Stomach smooth muscle (tissue), 2 donors: Measurements from ENCODE around the gene DNMT3A.

Experiments used
- H3K27ac ChIP-seq: one replicate; pipeline ENCODE4 v1.7.0; 2013; ENCODE audit warnings: mild to moderate bottlenecking, low read length, inconsistent platforms
- H3K27me3 ChIP-seq, 2 donors: one replicate each; pipeline ENCODE4 v1.7.0; 2013; ENCODE audit warnings: low read length in 2 of 2; ENCODE audit not compliant: insufficient read depth in 2 of 2, control insufficient read depth in 1 of 2
- H3K36me3 ChIP-seq, 2 donors: one replicate each; pipeline ENCODE4 v1.7.0; 2013; ENCODE audit warnings: low read length in 2 of 2; ENCODE audit not compliant: control insufficient read depth in 2 of 2, insufficient read depth in 2 of 2
- H3K4me1 ChIP-seq: one replicate; pipeline ENCODE4 v1.7.0; 2013; ENCODE audit warnings: low read length; ENCODE audit not compliant: control insufficient read depth, insufficient read depth
- H3K4me3 ChIP-seq, 2 donors: one replicate each; pipeline ENCODE4 v1.7.0; 2013; ENCODE audit warnings: low read length in 2 of 2
- H3K9ac ChIP-seq, 2 donors: one replicate each; pipeline ENCODE4 v1.7.0; 2013; ENCODE audit warnings: low read length in 2 of 2, mild to moderate bottlenecking in 1 of 2
- H3K9me3 ChIP-seq, 2 donors: one replicate each; pipeline ENCODE4 v1.7.0; 2013; ENCODE audit warnings: low read length in 2 of 2; ENCODE audit not compliant: control insufficient read depth in 2 of 2
- donor health status: healthy.
- donor health status: Pancreatic carcinoma.

The DNMT3A gene

DNA sequence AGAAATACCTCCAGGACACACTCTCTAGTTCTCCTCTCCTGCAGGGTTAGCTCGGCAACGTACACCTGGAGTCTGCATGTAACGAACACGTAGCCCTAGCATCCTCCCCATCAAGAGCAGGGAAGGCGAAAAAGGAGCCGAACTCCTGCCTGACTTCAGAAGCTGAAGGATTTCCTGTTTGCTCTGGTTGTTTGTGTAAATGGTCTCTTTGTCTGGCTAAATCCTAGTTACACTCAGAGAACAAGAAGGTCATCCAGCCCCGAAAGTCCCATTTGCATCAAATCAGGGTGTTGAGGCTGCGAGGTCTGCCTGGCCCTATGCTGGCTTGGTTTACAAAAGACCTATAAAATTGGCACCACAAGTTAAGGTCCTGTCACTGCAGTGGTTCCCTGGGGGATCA lies 107.0 kb downstream of the DNMT3A start:
- H3K36me3 ChIP-seq, result peaks cover 46 to 57% of the 10 kb centered on the region in 2 donors
- no peak overlapping the region for H3K9ac ChIP-seq
- H3K27ac ChIP-seq, result no peak overlapping the region
- H3K27me3 ChIP-seq, result no peaks in the 10 kb centered on the region
- peaks cover 7% of the 10 kb centered on the region for H3K4me1 ChIP-seq
- no peak overlapping the region for H3K4me3 ChIP-seq
- no peaks in the 10 kb centered on the region for H3K9me3 ChIP-seq

DNA sequence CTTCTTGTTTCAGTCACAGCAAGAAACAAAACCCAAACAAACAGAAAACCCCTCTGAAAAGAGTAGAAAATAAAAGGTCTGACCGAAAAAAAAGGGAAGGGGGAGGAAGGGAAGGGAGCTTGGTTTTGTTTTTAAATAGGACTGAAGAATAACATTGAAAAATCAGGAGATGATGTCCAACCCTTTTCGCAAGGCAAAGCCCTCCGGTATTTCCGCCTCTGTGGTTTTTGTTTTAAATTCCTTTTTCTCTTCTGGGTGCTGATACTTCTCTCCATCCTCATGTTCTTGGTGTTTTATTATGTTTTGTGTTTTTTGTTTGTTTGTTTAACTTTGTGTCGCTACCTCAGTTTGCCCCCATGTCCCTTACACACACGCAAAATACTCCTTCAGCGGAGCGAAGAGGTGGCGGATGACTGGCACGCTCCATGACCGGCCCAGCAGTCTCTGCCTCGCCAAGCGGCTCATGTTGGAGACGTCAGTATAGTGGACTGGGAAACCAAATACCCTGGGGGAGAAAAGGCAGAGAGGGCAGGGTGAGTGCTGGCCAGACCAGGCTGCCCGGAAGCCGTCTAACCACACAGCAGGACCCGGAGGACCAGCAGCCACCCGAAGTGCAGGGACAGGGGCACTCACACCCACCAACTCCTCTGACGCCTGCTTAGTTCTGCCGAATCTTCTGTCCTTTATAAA lies 107.7 kb downstream of the DNMT3A start:
- Histone ChIP-seq H3K4me3 (no peak overlapping the region), H3K27ac (no peak overlapping the region), H3K27me3 (no peaks in the 10 kb centered on the region), H3K4me1 (peaks cover 14% of the 10 kb centered on the region), H3K36me3 (peaks cover 39 to 50% of the 10 kb centered on the region in 2 donors), H3K9ac (no peak overlapping the region), H3K9me3 (no peaks in the 10 kb centered on the region)

DNA sequence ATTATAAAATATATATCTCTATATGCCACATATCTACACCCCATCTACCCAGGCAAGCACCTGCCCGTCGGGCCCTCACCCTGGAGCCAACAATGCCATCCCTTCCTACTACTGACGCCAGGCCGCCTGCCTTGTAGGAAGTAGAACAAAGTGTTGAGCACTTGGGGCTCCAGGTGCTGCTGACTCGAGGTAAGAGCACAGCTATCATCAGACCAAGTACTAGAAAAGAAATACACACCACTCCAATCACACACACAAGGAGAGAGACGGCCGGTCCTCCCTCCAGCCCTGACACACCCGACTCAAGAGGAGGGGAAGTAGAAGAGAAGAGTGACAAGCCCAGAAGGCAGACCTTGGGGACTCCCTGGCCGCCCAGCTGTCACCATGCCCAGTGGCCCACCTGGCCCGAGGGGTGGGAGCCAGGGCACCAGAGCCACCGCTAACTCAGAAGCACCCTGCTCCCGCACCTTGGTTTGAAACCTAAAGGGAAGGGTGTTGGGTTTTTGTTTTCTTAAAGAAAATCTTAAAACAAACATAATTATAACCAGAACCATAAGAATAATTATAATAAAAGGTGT lies 109.4 kb downstream of the DNMT3A start:
- no peak overlapping the region for H3K9ac ChIP-seq
- H3K36me3 ChIP-seq, result peaks cover 26 to 39% of the 10 kb centered on the region in 2 donors
- H3K27me3 ChIP-seq, result no peaks in the 10 kb centered on the region
- no peaks in the 10 kb centered on the region for H3K9me3 ChIP-seq
- no peak overlapping the region for H3K27ac ChIP-seq
- no peak overlapping the region for H3K4me3 ChIP-seq
- peaks cover 19% of the 10 kb centered on the region for H3K4me1 ChIP-seq

- Histone ChIP-seq H3K4me1 (peaks cover 19% of the 10 kb centered on the region), H3K27ac (peak overlapping the region; percentile 31), H3K36me3 (peaks cover 18 to 29% of the 10 kb centered on the region in 2 donors)
Measured at GRCh38 chr2:25230948-25231311, 110.8 kb downstream of the DNMT3A start.

DNA sequence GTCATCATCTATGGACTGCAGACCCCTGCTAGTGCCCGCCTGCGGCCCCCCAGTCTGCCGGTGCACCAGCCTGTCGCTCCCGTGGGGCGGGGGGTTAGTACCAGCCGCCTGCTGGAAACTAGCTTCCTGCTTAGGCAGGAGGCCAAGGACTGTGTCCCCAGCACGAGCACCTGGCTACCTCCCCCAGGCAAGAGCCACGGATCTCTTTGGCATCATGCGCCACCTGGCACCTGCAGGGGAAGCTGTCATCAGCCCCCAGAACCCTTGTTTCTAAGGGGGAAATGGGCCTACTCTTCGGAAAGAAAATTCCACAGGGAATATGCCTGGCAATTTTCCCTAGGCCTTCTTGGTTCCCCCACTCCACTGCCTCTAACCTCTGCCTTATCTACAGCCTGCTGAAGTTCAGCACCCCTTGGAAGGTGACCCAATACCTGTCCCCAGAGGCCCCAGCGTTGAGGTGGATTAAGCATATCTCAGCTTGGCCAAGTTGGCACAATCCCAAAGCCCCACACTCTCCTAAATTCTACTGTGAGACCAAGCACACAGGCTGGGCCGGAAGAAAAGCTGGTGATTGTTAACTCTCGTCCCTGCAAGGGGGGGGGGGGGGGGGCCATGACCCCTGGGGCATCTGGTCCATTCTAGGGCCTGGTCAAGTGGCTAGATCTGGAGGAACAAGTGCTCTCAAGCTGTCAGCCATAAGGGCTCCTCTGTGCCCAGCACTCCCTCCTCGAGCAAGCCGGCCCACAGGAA lies 111.4 kb downstream of the DNMT3A start:
- H3K4me1 ChIP-seq, result peaks cover 19% of the 10 kb centered on the region
- H3K36me3 ChIP-seq, result peaks cover 14 to 24% of the 10 kb centered on the region in 2 donors
- no peak overlapping the region for H3K4me3 ChIP-seq
- H3K9me3 ChIP-seq, result no peaks in the 10 kb centered on the region
- H3K27ac ChIP-seq, result peak overlapping the region; percentile 75
- H3K27me3 ChIP-seq, result no peaks in the 10 kb centered on the region
- H3K9ac ChIP-seq, result no peak overlapping the region

More at GRCh38 chr2:25230948-25231311, 110.8 kb downstream of the DNMT3A start:
- Histone ChIP-seq H3K9me3 (no peaks in the 10 kb centered on the region), H3K4me3 (no peak overlapping the region), H3K27me3 (no peaks in the 10 kb centered on the region), H3K9ac (no peak overlapping the region)

GRCh38 chr2:25229279-25230197 lies 112.2 kb downstream of the DNMT3A start:
- peak overlapping the region; percentile 75 for H3K27ac ChIP-seq
- H3K36me3 ChIP-seq, result peaks cover 13 to 19% of the 10 kb centered on the region in 2 donors
- H3K27me3 ChIP-seq, result no peaks in the 10 kb centered on the region
- H3K9ac ChIP-seq, result peak overlapping the region; percentile 36 to 55
- no peaks in the 10 kb centered on the region for H3K9me3 ChIP-seq
- H3K4me3 ChIP-seq, result peak overlapping the region; percentile 40 to 52
- peaks cover 19% of the 10 kb centered on the region for H3K4me1 ChIP-seq

DNA sequence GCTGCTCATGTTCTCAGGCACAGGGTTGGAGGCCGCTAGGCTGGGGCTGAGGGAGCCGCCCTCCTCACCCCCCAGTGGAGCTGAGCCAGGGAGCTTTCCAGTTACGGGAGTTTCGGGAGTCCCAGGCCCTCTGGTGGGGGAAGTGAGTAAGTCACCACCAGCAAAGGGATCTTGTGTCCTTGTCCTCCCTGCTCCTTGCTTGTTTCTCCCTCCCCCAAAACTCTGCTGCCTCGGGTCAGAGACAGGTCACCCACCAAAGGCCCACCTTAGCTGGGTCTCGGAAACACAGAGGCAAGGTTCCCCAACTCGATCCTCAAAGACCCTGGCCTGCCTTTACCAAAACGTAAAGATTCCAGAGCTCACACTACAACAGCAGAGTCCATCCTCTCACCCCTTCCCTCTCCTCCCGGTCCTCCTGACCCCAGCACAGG lies 112.9 kb downstream of the DNMT3A start:
- H3K27ac ChIP-seq, result peak overlapping the region; percentile 75
- peak overlapping the region; percentile 40 to 52 for H3K4me3 ChIP-seq
- H3K9ac ChIP-seq, result peak overlapping the region; percentile 36 to 55
- peaks cover 13% of the 10 kb centered on the region in 2 donors for H3K36me3 ChIP-seq
- no peaks in the 10 kb centered on the region for H3K9me3 ChIP-seq
- H3K4me1 ChIP-seq, result peaks cover 19% of the 10 kb centered on the region
- H3K27me3 ChIP-seq, result no peaks in the 10 kb centered on the region

DNA sequence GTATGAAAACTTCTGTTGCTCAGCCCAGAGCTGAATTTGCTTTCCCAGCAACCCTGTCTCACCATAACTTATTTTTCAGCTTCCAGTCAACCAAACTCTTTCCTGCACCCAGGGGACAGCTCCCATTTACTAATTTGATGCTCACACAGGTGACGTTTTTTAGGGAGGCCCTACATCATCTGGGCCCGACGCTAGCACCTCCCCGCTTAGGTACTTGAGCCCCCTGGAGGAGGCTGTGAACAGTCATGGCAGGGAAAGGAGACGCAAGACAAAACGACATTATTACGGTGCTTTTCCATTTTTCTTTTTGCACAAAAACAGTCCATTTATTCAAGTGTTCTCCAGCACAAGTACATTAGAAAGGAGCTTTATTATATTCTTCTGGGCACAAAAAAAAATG lies 114.1 kb downstream of the DNMT3A start:
- H3K27ac ChIP-seq, result no peak overlapping the region
- no peak overlapping the region for H3K9ac ChIP-seq
- peaks cover 5 to 10% of the 10 kb centered on the region in 2 donors for H3K36me3 ChIP-seq
- H3K27me3 ChIP-seq, result no peaks in the 10 kb centered on the region
- H3K9me3 ChIP-seq, result no peaks in the 10 kb centered on the region
- H3K4me1 ChIP-seq, result peaks cover 19% of the 10 kb centered on the region
- no peak overlapping the region for H3K4me3 ChIP-seq

DNA sequence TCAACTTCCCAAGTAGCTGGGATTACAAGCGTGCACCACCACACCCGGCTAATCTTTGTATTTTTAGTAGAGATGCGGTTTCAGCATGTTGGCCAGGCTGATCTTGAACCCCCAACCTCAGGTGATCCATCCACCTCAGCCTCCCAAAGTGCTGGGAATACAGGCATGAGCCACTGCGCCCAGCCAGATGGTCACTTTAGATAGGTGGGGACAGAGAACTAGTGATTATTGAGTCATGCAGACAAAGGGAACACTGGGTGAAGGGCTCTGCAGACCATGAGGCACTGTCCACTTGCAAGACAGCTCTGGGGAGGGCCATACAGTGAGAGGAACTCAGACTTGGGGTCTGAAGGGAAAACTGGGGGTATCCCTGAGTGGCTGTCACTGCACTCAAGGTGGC lies 114.9 kb downstream of the DNMT3A start:
- Histone ChIP-seq H3K9ac (no peak overlapping the region), H3K9me3 (no peaks in the 10 kb centered on the region), H3K36me3 (peaks cover under 1 to 6% of the 10 kb centered on the region in 2 donors), H3K27ac (no peak overlapping the region), H3K4me1 (peaks cover 19% of the 10 kb centered on the region), H3K27me3 (no peaks in the 10 kb centered on the region), H3K4me3 (no peak overlapping the region)

GRCh38 chr2:25222477-25223121 lies 119.1 kb downstream of the DNMT3A start:
- H3K9me3 ChIP-seq, result no peaks in the 10 kb centered on the region
- no peaks in the 10 kb centered on the region for H3K27me3 ChIP-seq
- no peaks in the 10 kb centered on the region for H3K4me1 ChIP-seq
- H3K27ac ChIP-seq, result no peak overlapping the region
- no peak overlapping the region for H3K9ac ChIP-seq
- H3K36me3 ChIP-seq, result no peaks in the 10 kb centered on the region
- no peak overlapping the region for H3K4me3 ChIP-seq
